Endothelial cell of umbilical vein (primary cell): ENCODE measurements around the gene DYNLT1. TPM values are rescaled to one million over a fixed set of nuclear protein-coding genes. Genes with fewer than 3 reads are reported as not detected.

ENCODE experiments used
- BruUV-seq: library from RNA; stranded (reverse); fragments of 400-500 nt; replicated peaks from 2 replicates; lab custom pipeline; 2021; lab: Mats Ljungman, UMichigan
- CTCF ChIA-PET: fragments of 300-600, 350-600 bp; sonication (Branson Sonifier 250); formaldehyde crosslinking; loops from one replicate; lab custom pipeline; 2021; ENCODE audit warnings: antibody characterized with exemption, inconsistent platforms; lab: Charles Lee
- POLR2A ChIA-PET: fragments of 300-600, 350-600 bp; sonication (Branson Sonifier 250); formaldehyde crosslinking; loops from one replicate; lab custom pipeline; 2021; ENCODE audit warnings: antibody characterized with exemption, inconsistent platforms; lab: Charles Lee
- DNase-seq: peaks from one replicate; pipeline ENCODE4 v3.0.0-alpha.2; 2011; ENCODE audit warnings: low read depth, low spot score
- FAIRE-seq: peaks from 2 replicates; lab custom pipeline; 2011; peaks lifted over from hg19 to GRCh38; lab: Jason Lieb, UNC
- H2AFZ ChIP-seq: 2 replicates; pipeline ENCODE4 v1.6.0; 2012; ENCODE audit warnings: low read depth, low read length, control low read depth, inconsistent platforms
- H3K27ac ChIP-seq: 2 replicates; pipeline ENCODE4 v1.5.1; 2011; ENCODE audit warnings: low read depth, mild to moderate bottlenecking, control low read depth, low read length, moderate library complexity; ENCODE audit not compliant: insufficient read depth
- H3K27me3 ChIP-seq, 2 experiments: 2 replicates each; pipeline versions ENCODE4 v1.6.0 to v1.6.1; 2011; ENCODE audit warnings: low read length in 2 of 2, mixed read lengths in 1 of 2; ENCODE audit not compliant: control insufficient read depth in 2 of 2, insufficient read depth in 2 of 2
- H3K36me3 ChIP-seq, 2 experiments: 2 replicates in 1 of 2; 3 replicates in 1 of 2; pipeline ENCODE4 v1.5.1; 2011; ENCODE audit warnings: low read length in 2 of 2, mild to moderate bottlenecking in 1 of 2, moderate library complexity in 1 of 2; ENCODE audit not compliant: control insufficient read depth in 2 of 2, insufficient read depth in 2 of 2; ENCODE audit errors: extremely low read depth in 1 of 2
- H3K4me1 ChIP-seq: 3 replicates; pipeline ENCODE4 v1.5.1; 2011; ENCODE audit warnings: mild to moderate bottlenecking, low read length; ENCODE audit not compliant: control insufficient read depth, insufficient read depth; ENCODE audit errors: extremely low read depth
- H3K4me2 ChIP-seq: 2 replicates; pipeline ENCODE4 v1.6.1; 2011; ENCODE audit warnings: low read length, control low read depth, mixed read lengths; ENCODE audit not compliant: insufficient read depth
- H3K4me3 ChIP-seq, 3 experiments: fragments of 200-600 bp in 1 of 3; sonication (generic), shearing (Covaris generic) in 1 of 3; replicated peaks in 1 of 3; 2 replicates each; pipeline ENCODE4 v1.5.1; 2011 to 2016; ENCODE audit warnings: control low read depth in 3 of 3, low read length in 3 of 3, mild to moderate bottlenecking in 2 of 3, inconsistent platforms in 1 of 3, low read depth in 1 of 3, moderate library complexity in 1 of 3; ENCODE audit not compliant: insufficient read depth in 1 of 3
- H3K79me2 ChIP-seq: 2 replicates; pipeline ENCODE4 v1.6.0; 2012; ENCODE audit warnings: low read length, inconsistent platforms; ENCODE audit not compliant: control insufficient read depth, insufficient read depth
- H3K9ac ChIP-seq: replicated peaks from 2 replicates; pipeline ENCODE3; 2011; ENCODE audit warnings: low read length, control low read depth; ENCODE audit not compliant: insufficient read depth; ENCODE audit errors: extremely low read depth
- H3K9me1 ChIP-seq: replicated peaks from 3 replicates; pipeline ENCODE4 v1.6.0; 2011; ENCODE audit warnings: mild to moderate bottlenecking, low read length; ENCODE audit not compliant: control insufficient read depth, insufficient read depth; ENCODE audit errors: extremely low read depth
- H3K9me3 ChIP-seq: replicated peaks from 2 replicates; pipeline ENCODE4 v1.5.1; 2012; ENCODE audit warnings: low read length, inconsistent platforms; ENCODE audit not compliant: control insufficient read depth, insufficient read depth
- H4K20me1 ChIP-seq: replicated peaks from 2 replicates; pipeline ENCODE3; 2011; ENCODE audit warnings: mild to moderate bottlenecking, low read length; ENCODE audit not compliant: control insufficient read depth, insufficient read depth; ENCODE audit errors: extremely low read depth
- CTCF ChIP-seq, 2 donors: IDR thresholded peaks; 1 replicate in 1 of 2; 2 replicates in 1 of 2; pipeline ENCODE4 v1.5.1; 2011; ENCODE audit warnings: low read length in 2 of 2, mild to moderate bottlenecking in 2 of 2, moderate library complexity in 2 of 2, control low read depth in 1 of 2, inconsistent platforms in 1 of 2, low read depth in 1 of 2; ENCODE audit not compliant: insufficient read depth in 1 of 2; ENCODE audit errors: extremely low read depth in 1 of 2
- EZH2 ChIP-seq: IDR thresholded peaks from 2 replicates; pipeline ENCODE4 v1.6.1; 2012; ENCODE audit warnings: borderline replicate concordance, low read depth, mild to moderate bottlenecking, moderate library complexity, low read length, inconsistent platforms; ENCODE audit not compliant: severe bottlenecking
- FOS ChIP-seq: IDR thresholded peaks from 2 replicates; pipeline ENCODE4 v1.6.1; 2011; ENCODE audit warnings: mild to moderate bottlenecking, low read length, moderate library complexity, borderline replicate concordance; ENCODE audit not compliant: insufficient read depth
- GATA2 ChIP-seq: IDR thresholded peaks from 2 replicates; pipeline ENCODE4 v1.7.0; 2011; ENCODE audit warnings: low read depth, mild to moderate bottlenecking, moderate library complexity, mixed read lengths, low read length; ENCODE audit not compliant: insufficient read length, insufficient read depth
- JUN ChIP-seq: IDR thresholded peaks from 2 replicates; pipeline ENCODE4 v1.6.1; 2011; ENCODE audit warnings: borderline replicate concordance, low read depth; ENCODE audit not compliant: insufficient read length, insufficient read depth
- MAX ChIP-seq: IDR thresholded peaks from 2 replicates; pipeline ENCODE4 v1.6.1; 2011; ENCODE audit not compliant: insufficient read depth, insufficient read length
- MYC ChIP-seq: IDR thresholded peaks from one replicate; pipeline ENCODE4 v1.6.1; 2011; ENCODE audit warnings: mild to moderate bottlenecking, low read depth, low read length
- POLR2A ChIP-seq: IDR thresholded peaks from 2 replicates; pipeline ENCODE4 v1.6.1; 2012; ENCODE audit warnings: low read depth, mild to moderate bottlenecking, control low read depth, low read length
- POLR2AphosphoS5 ChIP-seq: IDR thresholded peaks from 2 replicates; pipeline ENCODE4 v1.6.1; 2012; ENCODE audit warnings: low read depth, mild to moderate bottlenecking, control low read depth, low read length, moderate library complexity; ENCODE audit not compliant: insufficient read depth
- dilution Hi-C: fragments of 300-500 bp; cut with MboI; formaldehyde crosslinking; loops from one replicate; pipeline ENCODE4 v1.15.0; 2019; ENCODE audit warnings: low sequenced_read_pairs; ENCODE audit not compliant: extremely low pct_ligation_motif_present
- intact Hi-C: fragments of 100-400 bp; cut with micrococcal nuclease; formaldehyde crosslinking; loops from one replicate; pipeline ENCODE4 v1.10.0; 2022
- polyA plus RNA-seq, 4 experiments: library from polyadenylated mRNA; depleted of rRNA in 3 of 4; stranded (reverse) in 3 of 4; unstranded in 1 of 4; fragments of >200 nt; gene quantifications; 2 replicates each; pipeline versions ENCODE4 v1.2.1 to v1.2.3, GENCODE V29; 2011 to 2012; ENCODE audit warnings: missing spikeins in 1 of 4
- total RNA-seq: library from RNA; stranded (reverse); gene quantifications from 2 replicates; pipeline ENCODE4 v1.2.3, GENCODE V29; 2021

The DYNLT1 gene
- total and polyA plus RNA-seq, 2 donors (not counting 3 experiments of a cell fraction or from before 2014, with no cell fraction given) = 162 to 267 TPM

GRCh38 chr6:158654960-158655489 is 10.5 kb upstream of the DYNLT1 start:
- POLR2A ChIA-PET = no interaction called here
- no peaks in the 10 kb centered on the region for H3K36me3 ChIP-seq
- CTCF ChIA-PET = interaction anchor here (1.7 kb wide), 1 partner anchor 441 kb away, joined by 6 read pairs; no protein-coding TSS in a partner anchor
- DNase-seq = no peak
- dilution Hi-C loops (no loop called here), intact Hi-C loops (loop anchor here (1.0 kb wide), 1 partner anchor 7 kb away; no protein-coding TSS in a partner anchor)
- no peak overlapping the region for H3K4me3 ChIP-seq
- H2AFZ ChIP-seq = peak overlapping the region; percentile 30
- no TSS peak for BruUV-seq
- H3K9me1 ChIP-seq = no peaks in the 10 kb centered on the region
- no peaks in the 10 kb centered on the region for H3K79me2 ChIP-seq
- H3K4me1 ChIP-seq = peaks cover 5% of the 10 kb centered on the region
- no peaks in the 10 kb centered on the region for H4K20me1 ChIP-seq
- H3K4me2 ChIP-seq = no peak overlapping the region
- FAIRE-seq = no peak
- H3K9ac ChIP-seq = no peak overlapping the region
- H3K27me3 ChIP-seq = no peaks in the 10 kb centered on the region
- no peaks in the 10 kb centered on the region for H3K9me3 ChIP-seq
- no peak overlapping the region for H3K27ac ChIP-seq
- TF ChIP-seq MYC (no peak), MAX (no peak), FOS (no peak), POLR2AphosphoS5 (no peak), GATA2 (no peak), POLR2A (no peak), CTCF (IDR thresholded peaks at IDR 0.05; ENCODE audit: extremely low read depth in 1 of 2, insufficient read depth in 1 of 2, low read depth in 1 of 2, low read length in 2 of 2) (no peak), JUN (no peak), EZH2 (no peak)
